Astrocyte (in vitro differentiated cells and primary cell): ENCODE results near the gene GBF1. TPM values are rescaled to one million over a fixed set of nuclear protein-coding genes. Genes with fewer than 3 reads are reported as not detected.

Experiments
- DNase-seq: peaks from one replicate; pipeline ENCODE4 v3.0.0-alpha.2; 2010; ENCODE audit warnings: low read depth
- FAIRE-seq: peaks from 2 replicates; lab custom pipeline; 2011; peaks lifted over from hg19 to GRCh38; lab: Jason Lieb, UNC
- H2AFZ ChIP-seq: 2 replicates; pipeline ENCODE4 v1.6.0; 2012; ENCODE audit warnings: low read depth, low read length, inconsistent platforms
- H3K27ac ChIP-seq: 2 replicates; pipeline ENCODE4 v1.5.1; 2011; ENCODE audit warnings: low read depth, low read length, inconsistent platforms
- H3K27me3 ChIP-seq: 2 replicates; pipeline ENCODE4 v1.6.0; 2011; ENCODE audit warnings: low read length, inconsistent platforms; ENCODE audit not compliant: insufficient read depth
- H3K36me3 ChIP-seq: 2 replicates; pipeline ENCODE4 v1.5.1; 2011; ENCODE audit warnings: low read length, inconsistent platforms; ENCODE audit not compliant: insufficient read depth
- H3K4me1 ChIP-seq: 2 replicates; pipeline ENCODE4 v1.5.1; 2011; ENCODE audit warnings: low read length, inconsistent platforms; ENCODE audit not compliant: insufficient read depth
- H3K4me2 ChIP-seq: 2 replicates; pipeline ENCODE4 v1.6.0; 2012; ENCODE audit warnings: low read length, inconsistent platforms
- H3K4me3 ChIP-seq: 2 replicates; pipeline ENCODE4 v1.5.1; 2011; ENCODE audit warnings: low read depth, mild to moderate bottlenecking, low read length, inconsistent platforms; ENCODE audit not compliant: insufficient read depth
- H3K79me2 ChIP-seq: 2 replicates; pipeline ENCODE4 v1.6.0; 2012; ENCODE audit warnings: mild to moderate bottlenecking, low read length, inconsistent platforms; ENCODE audit not compliant: insufficient read depth
- H3K9ac ChIP-seq: 2 replicates; pipeline ENCODE4 v1.6.0; 2012; ENCODE audit warnings: mild to moderate bottlenecking, low read length, inconsistent platforms
- H3K9me3 ChIP-seq: 2 replicates; pipeline ENCODE4 v1.5.1; 2012; ENCODE audit warnings: low read depth, mild to moderate bottlenecking, low read length, inconsistent platforms; ENCODE audit not compliant: insufficient read depth
- H4K20me1 ChIP-seq: 2 replicates; pipeline ENCODE4 v1.6.0; 2012; ENCODE audit warnings: low read length, inconsistent platforms; ENCODE audit not compliant: insufficient read depth
- H3K27ac Mint-ChIP-seq: one replicate; pipeline ENCODE4 v1.8.0; 2021; ENCODE audit warnings: mild to moderate bottlenecking, mixed read lengths; ENCODE audit not compliant: unreplicated experiment
- H3K27me3 Mint-ChIP-seq: one replicate; pipeline ENCODE4 v1.8.0; 2021; ENCODE audit warnings: low read depth, mixed read lengths; ENCODE audit not compliant: unreplicated experiment
- H3K36me3 Mint-ChIP-seq: one replicate; pipeline ENCODE4 v1.8.0; 2021; ENCODE audit warnings: low read depth, mixed read lengths; ENCODE audit not compliant: unreplicated experiment
- H3K4me1 Mint-ChIP-seq: one replicate; pipeline ENCODE4 v1.8.0; 2021; ENCODE audit warnings: low read depth, mixed read lengths; ENCODE audit not compliant: unreplicated experiment
- H3K4me3 Mint-ChIP-seq: one replicate; pipeline ENCODE4 v1.8.0; 2021; ENCODE audit warnings: mild to moderate bottlenecking, moderate library complexity, mixed read lengths; ENCODE audit not compliant: unreplicated experiment
- H3K9me3 Mint-ChIP-seq: one replicate; pipeline ENCODE4 v1.8.0; 2021; ENCODE audit warnings: mild to moderate bottlenecking, mixed read lengths; ENCODE audit not compliant: unreplicated experiment
- EZH2 ChIP-seq: IDR thresholded peaks from 2 replicates; pipeline ENCODE4 v1.6.1; 2012; ENCODE audit warnings: mild to moderate bottlenecking, low read length, inconsistent platforms; ENCODE audit not compliant: insufficient read depth
- total RNA-seq: library from RNA; stranded (reverse); gene quantifications from 2 replicates; pipeline ENCODE4 v1.2.1, GENCODE V29; 2021
- TF ChIP-seq, protein P1 (sequence below): IDR thresholded peaks from 2 replicates; pipeline ENCODE4 v1.5.1; 2011; ENCODE audit warnings: low read depth, mild to moderate bottlenecking, inconsistent platforms, low read length, moderate library complexity; ENCODE audit not compliant: insufficient read depth

GBF1 gene
- total RNA-seq, 1 donor from 2014 or later: 72.8 TPM

- Mint-ChIP-seq H3K4me1 (peaks cover 9% of the 10 kb centered on the region), H3K36me3 (peaks cover 2% of the 10 kb centered on the region), H3K9me3 (no peaks in the 10 kb centered on the region), H3K27ac (no peak overlapping the region), H3K27me3 (peaks cover 38% of the 10 kb centered on the region), H3K4me3 (no peak overlapping the region)
- FAIRE-seq (no peak), DNase-seq (no peak)
- no peak for TF ChIP-seq EZH2
- TF ChIP-seq, protein P1, sequence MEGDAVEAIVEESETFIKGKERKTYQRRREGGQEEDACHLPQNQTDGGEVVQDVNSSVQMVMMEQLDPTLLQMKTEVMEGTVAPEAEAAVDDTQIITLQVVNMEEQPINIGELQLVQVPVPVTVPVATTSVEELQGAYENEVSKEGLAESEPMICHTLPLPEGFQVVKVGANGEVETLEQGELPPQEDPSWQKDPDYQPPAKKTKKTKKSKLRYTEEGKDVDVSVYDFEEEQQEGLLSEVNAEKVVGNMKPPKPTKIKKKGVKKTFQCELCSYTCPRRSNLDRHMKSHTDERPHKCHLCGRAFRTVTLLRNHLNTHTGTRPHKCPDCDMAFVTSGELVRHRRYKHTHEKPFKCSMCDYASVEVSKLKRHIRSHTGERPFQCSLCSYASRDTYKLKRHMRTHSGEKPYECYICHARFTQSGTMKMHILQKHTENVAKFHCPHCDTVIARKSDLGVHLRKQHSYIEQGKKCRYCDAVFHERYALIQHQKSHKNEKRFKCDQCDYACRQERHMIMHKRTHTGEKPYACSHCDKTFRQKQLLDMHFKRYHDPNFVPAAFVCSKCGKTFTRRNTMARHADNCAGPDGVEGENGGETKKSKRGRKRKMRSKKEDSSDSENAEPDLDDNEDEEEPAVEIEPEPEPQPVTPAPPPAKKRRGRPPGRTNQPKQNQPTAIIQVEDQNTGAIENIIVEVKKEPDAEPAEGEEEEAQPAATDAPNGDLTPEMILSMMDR: no peak
- Histone ChIP-seq H3K27me3 (peaks cover 24% of the 10 kb centered on the region), H3K4me1 (peaks cover 2% of the 10 kb centered on the region), H3K4me2 (no peak overlapping the region), H3K4me3 (no peak overlapping the region), H2AFZ (no peak overlapping the region), H3K9me3 (no peaks in the 10 kb centered on the region), H3K27ac (no peak overlapping the region), H3K9ac (no peak overlapping the region), H3K79me2 (no peaks in the 10 kb centered on the region), H4K20me1 (no peaks in the 10 kb centered on the region), H3K36me3 (no peaks in the 10 kb centered on the region)
These were observed 169.4 kb downstream of the GBF1 start for GRCh38 chr10:102414749-102415148.

GRCh38 chr10:102416283-102416682 is 171.0 kb downstream of the GBF1 start:
- Histone ChIP-seq H3K4me3 (no peak overlapping the region), H3K79me2 (peaks cover under 1% of the 10 kb centered on the region), H3K27ac (no peak overlapping the region), H2AFZ (no peak overlapping the region), H3K4me1 (peaks cover 10% of the 10 kb centered on the region), H4K20me1 (no peaks in the 10 kb centered on the region), H3K36me3 (no peaks in the 10 kb centered on the region), H3K4me2 (no peak overlapping the region), H3K9me3 (no peaks in the 10 kb centered on the region), H3K27me3 (peaks cover 17% of the 10 kb centered on the region), H3K9ac (no peak overlapping the region)
- Mint-ChIP-seq H3K27me3 (peaks cover 34% of the 10 kb centered on the region), H3K36me3 (peaks cover 2% of the 10 kb centered on the region), H3K4me3 (no peak overlapping the region), H3K9me3 (no peaks in the 10 kb centered on the region), H3K4me1 (peaks cover 5% of the 10 kb centered on the region), H3K27ac (no peak overlapping the region)
- DNase-seq (no peak), FAIRE-seq (no peak)
- TF ChIP-seq, protein P1: no peak

GRCh38 chr10:102416695-102417094 is 171.4 kb downstream of the GBF1 start:
- Histone ChIP-seq H3K4me3 (no peak overlapping the region), H2AFZ (no peak overlapping the region), H3K27ac (no peak overlapping the region), H4K20me1 (no peaks in the 10 kb centered on the region), H3K79me2 (peaks cover 5% of the 10 kb centered on the region), H3K4me2 (no peak overlapping the region), H3K4me1 (peaks cover 11% of the 10 kb centered on the region), H3K9me3 (no peaks in the 10 kb centered on the region), H3K9ac (no peak overlapping the region), H3K27me3 (peaks cover 13% of the 10 kb centered on the region), H3K36me3 (no peaks in the 10 kb centered on the region)
- Mint-ChIP-seq H3K9me3 (no peaks in the 10 kb centered on the region), H3K4me3 (peak overlapping the region; percentile 1), H3K27ac (no peak overlapping the region), H3K4me1 (peaks cover 5% of the 10 kb centered on the region), H3K36me3 (peaks cover 2% of the 10 kb centered on the region), H3K27me3 (peaks cover 31% of the 10 kb centered on the region)
- no peak for TF ChIP-seq EZH2
- TF ChIP-seq, protein P1: no peak
- FAIRE-seq (no peak), DNase-seq (no peak)
